ENCODE results near the gene ZMYND8. TPM values are rescaled to one million over a fixed set of nuclear protein-coding genes. Genes with fewer than 3 reads are reported as not detected.
"Not testable (repeated sequence)": the region's sequence is repeated elsewhere in the genome, so short reads cannot be mapped to it uniquely, and the experiment has no call there.

ZMYND8 gene
- total and polyA plus RNA-seq, 2 of the 4 experiments (the other 2 are of a cell fraction), result 24.0 to 28.2 TPM

DNA sequence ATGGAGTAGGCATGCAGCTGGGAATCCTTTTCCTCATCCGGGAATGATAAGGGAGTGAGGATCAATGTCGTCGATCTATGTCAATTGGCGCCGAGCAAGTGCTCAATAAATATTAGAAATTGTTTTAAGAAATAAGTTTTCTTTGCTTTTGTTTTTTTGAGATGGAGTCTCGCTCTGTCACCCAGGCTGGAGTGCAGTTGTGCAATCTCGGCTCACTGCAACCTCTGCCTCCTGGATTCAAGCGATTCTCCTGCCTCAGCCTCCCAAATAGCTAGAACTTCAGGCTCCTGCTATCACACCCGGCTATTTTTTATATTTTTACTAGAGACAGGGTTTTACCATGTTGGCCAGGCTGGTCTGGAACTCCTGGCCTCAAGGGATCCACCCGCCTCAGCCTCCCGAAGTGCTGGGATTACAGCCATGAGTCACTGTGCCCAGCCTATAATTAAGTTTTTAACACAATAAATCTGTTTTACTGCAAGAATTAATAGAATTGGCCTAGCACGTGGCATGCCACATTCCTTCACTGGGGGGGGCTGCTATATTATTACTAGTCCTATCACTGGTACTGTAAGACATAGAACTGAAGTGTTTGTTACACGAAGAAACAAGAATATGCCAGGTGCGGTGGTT lies 92.2 kb downstream of the ZMYND8 start:
- H4K8ac ChIP-seq (ENCODE audit: low read depth in 2 of 2, low read length in 2 of 2); H2BK5ac ChIP-seq (ENCODE audit: low read depth, low read length, poor library complexity, severe bottlenecking); H3K9ac ChIP-seq (ENCODE audit: low read depth, low read length); BruUV-seq (replicated peaks); H3K4ac ChIP-seq (ENCODE audit: low read depth, low read length); H3K56ac ChIP-seq (ENCODE audit: extremely low read depth, insufficient read depth, low read length); H2AK5ac ChIP-seq (ENCODE audit: low read depth, low read length); DNase-seq; in situ Hi-C loops (cut with MboI; ENCODE audit: low sequenced_read_pairs); intact Hi-C loops (cut with micrococcal nuclease); H3K18ac ChIP-seq (ENCODE audit: low read depth, low read length); H3K4me3 ChIP-seq (ENCODE audit: insufficient read depth, low read depth, low read length); H3K23ac ChIP-seq (ENCODE audit: low read depth, low read length); H4K91ac ChIP-seq (ENCODE audit: insufficient read depth, low read depth, low read length); H2AFZ ChIP-seq (replicated peaks; ENCODE audit: low read length, poor library complexity); H2BK20ac ChIP-seq (ENCODE audit: low read depth, low read length); CTCF ChIA-PET; ATAC-seq (ENCODE audit: low read depth); H2BK15ac ChIP-seq (ENCODE audit: low read depth, low read length); H3K4me2 ChIP-seq (ENCODE audit: low read depth, low read length); H3K4me1 ChIP-seq (ENCODE audit: control insufficient read depth, insufficient read depth, low read length); H3K27me3 ChIP-seq (ENCODE audit: control insufficient read depth, insufficient read depth, low read length); H3K9me3 ChIP-seq (ENCODE audit: control insufficient read depth, insufficient read depth, low read length); H3K14ac ChIP-seq (replicated peaks; ENCODE audit: low read depth, low read length); H4K20me1 ChIP-seq (ENCODE audit: insufficient read depth, low read length); H2AK9ac ChIP-seq (replicated peaks; ENCODE audit: low read depth, low read length, poor library complexity); H4K5ac ChIP-seq (ENCODE audit: low read depth, low read length); POLR2A ChIA-PET (ENCODE audit: unreplicated experiment); H2BK120ac ChIP-seq (ENCODE audit: low read depth, low read length); H3K27ac ChIP-seq (ENCODE audit: insufficient read depth, low read length): not testable (repeated sequence)
- Histone ChIP-seq H3K79me1 (ENCODE audit: low read depth in 1 of 2, low read length in 2 of 2) (peaks cover 34 to 69% of the 10 kb centered on the region in 2 experiments), H3K36me3 (ENCODE audit: control insufficient read depth, insufficient read depth, low read length) (peaks cover 31% of the 10 kb centered on the region), H3K9me1 (ENCODE audit: insufficient read depth, low read length) (peaks cover 15% of the 10 kb centered on the region)
- WGBS, 2 experiments (ENCODE audit: extremely low coverage in 2 of 2, insufficient read length in 1 of 2), result 70% methylated on average over 6 of the region's 14 CpGs; no CpG with 5 or more reads in 1 of the 2 experiments
- dilution Hi-C loops (cut with HindIII; ENCODE audit: low sequenced_read_pairs, unreplicated experiment), result loop anchor here (25.0 kb wide), 1 partner anchor 123 kb away; no protein-coding TSS in a partner anchor

Data from IMR-90 (cell line).